SK-N-SH treated with all-trans-retinoic acid at 6 μM for 48 hours (cell line): ENCODE results near the gene NPFF.

Experiments used
- ARNTL ChIP-seq: fragments of 450-650 bp; formaldehyde crosslinking; IDR thresholded peaks from 2 replicates; pipeline ENCODE4 v1.5.0; 2020; ENCODE audit warnings: low read depth, mild to moderate bottlenecking, moderate library complexity, borderline replicate concordance
- CSDC2 ChIP-seq: fragments of 250-450 bp; sonication (Bioruptor Pico); IDR thresholded peaks from 2 replicates; pipeline ENCODE4 v1.5.0; 2020; ENCODE audit warnings: mild to moderate bottlenecking, moderate library complexity
- ISL1 ChIP-seq: fragments of 250-450 bp; sonication (Bioruptor Pico); IDR thresholded peaks from 2 replicates; pipeline ENCODE4 v2.1.2; 2022; ENCODE audit warnings: mild to moderate bottlenecking, moderate library complexity
- RARB ChIP-seq: fragments of 250-450 bp; sonication (Bioruptor Pico); IDR thresholded peaks from 2 replicates; pipeline ENCODE4 v1.8.0; 2021; ENCODE audit warnings: mild to moderate bottlenecking, moderate library complexity
- SNAI2 ChIP-seq: fragments of 250-450 bp; sonication (Bioruptor Pico); IDR thresholded peaks from 2 replicates; pipeline ENCODE4 v1.5.0; 2020; ENCODE audit warnings: mild to moderate bottlenecking, moderate library complexity
- TCF4 ChIP-seq: fragments of 250-450 bp; sonication (Bioruptor Pico); IDR thresholded peaks from 2 replicates; pipeline ENCODE4 v1.8.0; 2021; ENCODE audit warnings: mild to moderate bottlenecking, moderate library complexity, borderline replicate concordance
- TOX ChIP-seq: fragments of 250-450 bp; sonication (Bioruptor Pico); IDR thresholded peaks from 2 replicates; pipeline ENCODE4 v1.8.0; 2021; ENCODE audit warnings: mild to moderate bottlenecking, moderate library complexity, borderline replicate concordance
- ZC3H10 ChIP-seq: fragments of 250-450 bp; sonication (Bioruptor Pico); IDR thresholded peaks from 2 replicates; pipeline ENCODE4 v1.5.1; 2021; ENCODE audit warnings: mild to moderate bottlenecking, moderate library complexity
- ZFP3 ChIP-seq: fragments of 250-450 bp; sonication (Bioruptor Pico); IDR thresholded peaks from 2 replicates; pipeline ENCODE4 v1.5.0; 2020; ENCODE audit warnings: mild to moderate bottlenecking, moderate library complexity
- ZFP30 ChIP-seq: fragments of 450-650 bp; formaldehyde crosslinking; IDR thresholded peaks from 2 replicates; pipeline ENCODE4 v1.5.0; 2022; ENCODE audit warnings: mild to moderate bottlenecking, moderate library complexity
- TF ChIP-seq, protein P1 (sequence below): fragments of 250-450 bp; sonication (Bioruptor Pico); IDR thresholded peaks from 2 replicates; pipeline ENCODE4 v1.5.1; 2021; ENCODE audit warnings: mild to moderate bottlenecking, moderate library complexity
- TF ChIP-seq, protein P2 (sequence below): fragments of 250-450 bp; sonication (Bioruptor Pico); IDR thresholded peaks from 2 replicates; pipeline ENCODE4 v1.5.0; 2020; ENCODE audit warnings: mild to moderate bottlenecking, moderate library complexity
- TF ChIP-seq, protein P3 (sequence below): fragments of 250-450 bp; sonication (Bioruptor Pico); IDR thresholded peaks from 2 replicates; pipeline ENCODE4 v1.8.0; 2020; ENCODE audit warnings: mild to moderate bottlenecking, moderate library complexity, borderline replicate concordance

DNA sequence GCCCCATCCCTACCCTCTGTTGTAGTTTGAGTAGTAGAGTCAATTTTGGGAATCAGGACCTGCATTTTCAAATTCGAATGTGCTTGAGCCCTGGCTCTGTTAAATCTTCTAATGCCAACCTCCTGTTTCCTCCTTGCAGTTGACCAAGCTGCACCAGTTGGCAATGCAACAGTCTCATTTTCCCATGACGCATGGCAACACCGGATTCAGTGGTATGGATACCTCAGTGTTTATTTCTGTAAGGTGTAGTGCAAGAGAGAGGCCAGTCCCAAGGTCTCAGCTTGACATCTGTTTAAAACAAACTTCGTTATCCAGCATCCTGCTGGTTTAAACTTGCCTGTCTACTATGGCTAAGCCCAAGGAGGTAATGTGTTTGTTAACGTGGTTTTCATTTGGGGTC, 40.2 kb downstream of the NPFF start:
- TF ChIP-seq ZFP30 (CRISPR knock-in tag) (no peak), TOX (CRISPR knock-in tag) (no peak), SNAI2 (no peak), ARNTL (CRISPR knock-in tag) (no peak), ZFP3 (CRISPR knock-in tag) (no peak), RARB (CRISPR knock-in tag) (no peak), ISL1 (no peak), CSDC2 (CRISPR knock-in tag) (no peak), TCF4 (no peak), ZC3H10 (no peak)
- TF ChIP-seq, protein P1, sequence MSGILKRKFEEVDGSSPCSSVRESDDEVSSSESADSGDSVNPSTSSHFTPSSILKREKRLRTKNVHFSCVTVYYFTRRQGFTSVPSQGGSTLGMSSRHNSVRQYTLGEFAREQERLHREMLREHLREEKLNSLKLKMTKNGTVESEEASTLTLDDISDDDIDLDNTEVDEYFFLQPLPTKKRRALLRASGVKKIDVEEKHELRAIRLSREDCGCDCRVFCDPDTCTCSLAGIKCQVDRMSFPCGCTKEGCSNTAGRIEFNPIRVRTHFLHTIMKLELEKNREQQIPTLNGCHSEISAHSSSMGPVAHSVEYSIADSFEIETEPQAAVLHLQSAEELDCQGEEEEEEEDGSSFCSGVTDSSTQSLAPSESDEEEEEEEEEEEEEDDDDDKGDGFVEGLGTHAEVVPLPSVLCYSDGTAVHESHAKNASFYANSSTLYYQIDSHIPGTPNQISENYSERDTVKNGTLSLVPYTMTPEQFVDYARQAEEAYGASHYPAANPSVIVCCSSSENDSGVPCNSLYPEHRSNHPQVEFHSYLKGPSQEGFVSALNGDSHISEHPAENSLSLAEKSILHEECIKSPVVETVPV (CRISPR knock-in tag) = no peak
- TF ChIP-seq, protein P2, sequence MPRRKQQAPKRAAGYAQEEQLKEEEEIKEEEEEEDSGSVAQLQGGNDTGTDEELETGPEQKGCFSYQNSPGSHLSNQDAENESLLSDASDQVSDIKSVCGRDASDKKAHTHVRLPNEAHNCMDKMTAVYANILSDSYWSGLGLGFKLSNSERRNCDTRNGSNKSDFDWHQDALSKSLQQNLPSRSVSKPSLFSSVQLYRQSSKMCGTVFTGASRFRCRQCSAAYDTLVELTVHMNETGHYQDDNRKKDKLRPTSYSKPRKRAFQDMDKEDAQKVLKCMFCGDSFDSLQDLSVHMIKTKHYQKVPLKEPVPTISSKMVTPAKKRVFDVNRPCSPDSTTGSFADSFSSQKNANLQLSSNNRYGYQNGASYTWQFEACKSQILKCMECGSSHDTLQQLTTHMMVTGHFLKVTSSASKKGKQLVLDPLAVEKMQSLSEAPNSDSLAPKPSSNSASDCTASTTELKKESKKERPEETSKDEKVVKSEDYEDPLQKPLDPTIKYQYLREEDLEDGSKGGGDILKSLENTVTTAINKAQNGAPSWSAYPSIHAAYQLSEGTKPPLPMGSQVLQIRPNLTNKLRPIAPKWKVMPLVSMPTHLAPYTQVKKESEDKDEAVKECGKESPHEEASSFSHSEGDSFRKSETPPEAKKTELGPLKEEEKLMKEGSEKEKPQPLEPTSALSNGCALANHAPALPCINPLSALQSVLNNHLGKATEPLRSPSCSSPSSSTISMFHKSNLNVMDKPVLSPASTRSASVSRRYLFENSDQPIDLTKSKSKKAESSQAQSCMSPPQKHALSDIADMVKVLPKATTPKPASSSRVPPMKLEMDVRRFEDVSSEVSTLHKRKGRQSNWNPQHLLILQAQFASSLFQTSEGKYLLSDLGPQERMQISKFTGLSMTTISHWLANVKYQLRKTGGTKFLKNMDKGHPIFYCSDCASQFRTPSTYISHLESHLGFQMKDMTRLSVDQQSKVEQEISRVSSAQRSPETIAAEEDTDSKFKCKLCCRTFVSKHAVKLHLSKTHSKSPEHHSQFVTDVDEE (CRISPR knock-in tag) = no peak
- TF ChIP-seq, protein P3, sequence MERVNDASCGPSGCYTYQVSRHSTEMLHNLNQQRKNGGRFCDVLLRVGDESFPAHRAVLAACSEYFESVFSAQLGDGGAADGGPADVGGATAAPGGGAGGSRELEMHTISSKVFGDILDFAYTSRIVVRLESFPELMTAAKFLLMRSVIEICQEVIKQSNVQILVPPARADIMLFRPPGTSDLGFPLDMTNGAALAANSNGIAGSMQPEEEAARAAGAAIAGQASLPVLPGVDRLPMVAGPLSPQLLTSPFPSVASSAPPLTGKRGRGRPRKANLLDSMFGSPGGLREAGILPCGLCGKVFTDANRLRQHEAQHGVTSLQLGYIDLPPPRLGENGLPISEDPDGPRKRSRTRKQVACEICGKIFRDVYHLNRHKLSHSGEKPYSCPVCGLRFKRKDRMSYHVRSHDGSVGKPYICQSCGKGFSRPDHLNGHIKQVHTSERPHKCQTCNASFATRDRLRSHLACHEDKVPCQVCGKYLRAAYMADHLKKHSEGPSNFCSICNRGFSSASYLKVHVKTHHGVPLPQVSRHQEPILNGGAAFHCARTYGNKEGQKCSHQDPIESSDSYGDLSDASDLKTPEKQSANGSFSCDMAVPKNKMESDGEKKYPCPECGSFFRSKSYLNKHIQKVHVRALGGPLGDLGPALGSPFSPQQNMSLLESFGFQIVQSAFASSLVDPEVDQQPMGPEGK (CRISPR knock-in tag) = no peak
